HG03378 (cell line): ENCODE data around the gene ANGPTL4.
"Not testable (repeated sequence)": the region's sequence is repeated elsewhere in the genome, so short reads cannot be mapped to it uniquely, and the experiment has no call there.

ENCODE experiments used
- ATAC-seq: cut with Tn5 transposase; IDR thresholded peaks from one replicate; pipeline ENCODE4 v1.9.1; 2021; ENCODE audit warnings: mild to moderate bottlenecking, moderate library complexity; ENCODE audit not compliant: unreplicated experiment

Gene ANGPTL4

DNA sequence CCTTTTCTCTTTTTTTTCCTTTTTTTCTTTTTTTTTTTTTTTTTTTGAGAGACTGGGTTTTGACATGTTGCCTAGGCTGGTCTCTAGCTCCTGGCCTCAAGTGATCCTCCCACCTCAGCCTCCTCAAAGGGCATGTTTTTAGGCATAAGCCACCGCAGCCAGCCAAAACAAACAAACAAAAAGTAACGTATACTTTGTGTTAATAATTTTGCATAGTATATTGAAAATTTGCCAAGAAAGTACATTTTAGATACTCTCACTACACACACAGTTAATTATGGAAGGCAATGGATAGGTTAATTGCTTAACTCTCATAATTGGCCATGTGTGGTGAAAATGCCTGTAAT, 24.6 kb downstream of the ANGPTL4 start:
- no peak for ATAC-seq

DNA sequence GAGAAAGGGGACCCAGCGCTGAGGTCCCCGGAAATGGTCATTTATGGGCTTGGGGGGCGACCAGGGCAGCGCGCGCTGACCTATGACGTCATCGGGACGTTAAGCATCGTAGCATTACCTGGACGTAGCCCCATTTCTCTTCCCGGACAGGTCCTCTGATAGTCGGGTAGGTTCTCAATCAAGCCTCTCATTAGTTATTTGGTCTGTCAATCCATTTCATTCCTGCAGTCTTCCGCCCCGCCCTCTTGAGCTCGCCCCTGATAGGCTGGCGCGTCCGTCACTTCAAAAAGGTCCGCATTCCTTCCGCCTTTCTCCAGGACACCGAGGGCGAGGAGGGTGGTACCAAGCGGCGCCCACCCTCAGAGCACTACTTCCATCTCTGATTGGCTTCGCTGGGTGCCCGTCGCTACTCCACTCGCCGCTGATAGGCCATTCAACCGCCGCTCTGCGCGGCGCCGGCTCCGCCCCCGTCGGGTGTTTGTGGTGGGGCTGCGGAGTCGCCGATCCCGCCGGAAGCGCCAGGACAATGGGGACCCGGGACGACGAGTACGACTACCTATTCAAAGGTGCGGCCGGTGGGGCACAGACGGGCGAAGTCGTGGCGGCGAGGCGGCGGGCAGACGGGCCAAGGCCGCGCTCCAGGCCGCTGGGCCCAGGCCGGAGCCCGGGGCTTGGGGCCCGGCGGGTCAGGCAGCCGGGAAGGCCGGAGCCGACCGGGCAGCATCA, 26.1 kb downstream of the ANGPTL4 start, which contains the start of gene RAB11B:
TSS of gene RAB11B (plus strand) at position 470 of the 726 bp plus-strand sequence. CDS start at position 527, 57 bp downstream.
- peak; percentile 90 for ATAC-seq

DNA sequence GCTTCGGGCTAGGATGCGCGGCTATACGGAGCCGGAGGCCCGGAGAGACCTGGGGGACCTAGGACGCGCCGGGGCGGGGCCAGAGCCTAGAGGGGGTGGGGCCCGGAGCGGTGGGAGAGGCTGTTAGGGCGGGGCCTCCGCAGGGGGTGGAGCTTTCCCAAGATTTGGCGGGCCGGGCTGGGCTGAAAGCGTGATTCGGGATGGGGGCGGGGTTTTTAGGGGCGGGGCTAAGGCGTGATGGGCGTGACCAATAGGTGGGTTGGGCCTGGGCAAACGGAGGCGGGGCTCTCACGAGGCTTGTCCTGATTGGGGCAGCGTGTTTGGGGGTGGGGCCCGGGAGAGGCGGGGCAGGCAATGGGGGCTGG, 26.6 kb downstream of the ANGPTL4 start:
- ATAC-seq = peak; percentile 14

DNA sequence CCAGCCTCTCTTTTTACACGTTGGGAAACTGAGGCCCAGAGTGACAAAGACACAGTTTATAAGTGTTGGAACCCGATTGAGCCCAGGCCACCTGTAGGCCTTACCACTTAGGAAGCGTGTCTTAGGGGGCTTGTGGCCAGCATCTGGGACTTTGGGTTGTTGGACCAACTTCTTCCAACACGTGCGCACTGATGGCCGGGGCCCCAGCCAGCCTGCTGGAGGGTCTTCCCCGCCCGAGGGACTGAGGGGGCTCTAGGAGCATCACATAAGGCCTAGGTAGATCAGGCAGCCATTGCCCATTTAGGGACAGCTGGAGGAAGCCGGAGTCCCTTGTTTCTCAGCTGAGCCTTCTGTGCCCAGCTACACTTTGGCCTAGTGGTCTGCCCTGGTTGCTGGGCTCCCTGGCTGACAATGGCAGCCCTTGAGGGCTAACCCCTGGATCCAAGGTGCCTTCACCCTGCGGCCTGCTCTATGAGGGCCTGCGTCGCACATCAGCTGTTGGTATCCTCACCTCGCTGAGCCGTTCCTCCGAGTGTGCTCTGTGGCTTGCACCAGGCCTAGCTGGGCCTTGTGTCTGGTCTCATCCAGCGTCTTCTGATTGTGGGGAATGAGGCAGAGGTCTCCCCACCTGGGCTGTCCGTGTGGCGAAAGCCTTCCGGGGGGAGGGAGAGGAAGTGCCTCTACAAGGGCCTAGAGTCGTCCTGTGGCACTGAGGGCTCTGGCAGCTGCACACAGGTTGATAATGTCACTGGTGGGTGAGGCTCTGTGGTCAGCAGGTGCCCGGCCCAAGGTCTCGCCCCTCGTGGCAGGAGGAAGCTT, 27.5 kb downstream of the ANGPTL4 start:
- no peak for ATAC-seq

- ATAC-seq = no peak
These were observed 28.1 kb downstream of the ANGPTL4 start for GRCh38 chr19:8392017-8392591.

GRCh38 chr19:8393192-8393870, 29.4 kb downstream of the ANGPTL4 start:
- ATAC-seq = no peak

DNA sequence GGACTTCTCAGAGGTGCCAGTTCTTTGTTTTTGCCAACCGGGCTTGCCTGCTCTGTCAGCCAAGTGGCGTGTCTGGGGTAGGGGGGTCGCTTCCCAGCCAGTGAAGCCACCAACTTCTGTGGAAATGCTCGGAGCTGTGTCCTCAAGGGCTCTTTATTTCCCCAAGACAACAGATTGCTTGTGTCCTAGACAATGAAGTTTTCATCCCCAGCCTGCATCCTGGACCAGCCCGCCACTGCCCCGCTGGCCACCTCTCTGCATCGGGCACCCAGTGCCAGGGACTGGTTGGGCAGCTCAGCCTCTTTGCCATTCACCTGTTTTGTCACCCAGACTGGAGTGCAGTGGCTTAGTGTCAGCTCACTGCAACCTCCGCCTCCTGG, 29.9 kb downstream of the ANGPTL4 start:
- no peak for ATAC-seq

DNA sequence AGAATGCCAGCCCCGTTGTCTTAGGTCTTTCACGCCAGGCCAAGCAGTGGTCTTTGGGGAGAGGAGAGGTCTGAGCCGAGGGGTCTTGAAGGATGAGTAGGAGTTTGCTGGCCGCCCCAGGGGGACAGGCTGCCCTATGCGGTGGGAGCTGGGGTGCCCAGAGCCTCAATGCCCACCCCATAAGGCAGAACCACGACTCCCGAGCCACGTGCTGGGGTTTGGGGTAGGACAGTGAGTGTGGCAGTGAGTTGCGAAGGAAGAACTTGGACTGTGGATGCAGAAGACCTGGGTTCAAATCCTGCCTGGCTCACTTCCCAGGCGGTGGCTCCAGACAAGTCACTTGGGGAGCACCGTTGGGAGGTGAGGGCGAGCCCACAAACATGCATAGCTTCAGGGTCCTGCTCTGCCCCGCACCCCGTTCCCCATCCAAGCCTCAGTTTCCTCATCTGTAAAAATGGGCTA, 31.7 kb downstream of the ANGPTL4 start:
- no peak for ATAC-seq

GRCh38 chr19:8396185-8396562, 32.2 kb downstream of the ANGPTL4 start:
- no peak for ATAC-seq

DNA sequence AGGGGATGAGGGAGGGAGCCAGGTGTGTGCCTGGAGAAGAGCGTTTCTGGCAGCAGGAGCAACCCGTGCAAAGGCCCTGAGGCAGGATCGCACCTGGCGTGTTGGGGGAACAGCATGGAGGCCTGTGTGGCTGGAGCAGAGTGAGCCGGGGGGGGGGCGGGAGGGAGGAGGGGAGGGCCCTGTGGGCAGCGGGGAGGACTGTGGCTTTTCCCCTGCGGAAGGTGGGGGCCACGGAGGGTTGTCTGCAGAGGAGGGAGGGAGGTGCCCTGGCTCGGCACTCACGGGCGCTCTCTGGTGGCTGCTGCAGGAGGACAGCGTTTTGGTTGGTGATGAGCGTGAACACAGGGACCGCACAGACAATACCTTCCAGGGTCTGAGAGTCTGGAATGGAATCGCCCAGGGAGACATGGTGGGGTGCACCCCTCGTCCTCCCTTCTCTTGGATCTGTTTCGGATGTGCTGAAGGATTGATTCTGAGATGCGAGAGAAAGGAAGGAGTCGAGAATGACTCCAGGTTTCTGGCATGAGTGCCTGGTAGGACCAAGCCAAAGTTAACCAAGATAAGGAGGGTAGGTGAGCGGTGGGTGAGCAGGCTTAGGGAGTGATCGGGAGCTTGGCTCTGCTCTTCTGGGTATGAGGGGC, 32.7 kb downstream of the ANGPTL4 start:
- no peak for ATAC-seq

GRCh38 chr19:8397271-8397670, 33.3 kb downstream of the ANGPTL4 start:
- ATAC-seq = no peak

DNA sequence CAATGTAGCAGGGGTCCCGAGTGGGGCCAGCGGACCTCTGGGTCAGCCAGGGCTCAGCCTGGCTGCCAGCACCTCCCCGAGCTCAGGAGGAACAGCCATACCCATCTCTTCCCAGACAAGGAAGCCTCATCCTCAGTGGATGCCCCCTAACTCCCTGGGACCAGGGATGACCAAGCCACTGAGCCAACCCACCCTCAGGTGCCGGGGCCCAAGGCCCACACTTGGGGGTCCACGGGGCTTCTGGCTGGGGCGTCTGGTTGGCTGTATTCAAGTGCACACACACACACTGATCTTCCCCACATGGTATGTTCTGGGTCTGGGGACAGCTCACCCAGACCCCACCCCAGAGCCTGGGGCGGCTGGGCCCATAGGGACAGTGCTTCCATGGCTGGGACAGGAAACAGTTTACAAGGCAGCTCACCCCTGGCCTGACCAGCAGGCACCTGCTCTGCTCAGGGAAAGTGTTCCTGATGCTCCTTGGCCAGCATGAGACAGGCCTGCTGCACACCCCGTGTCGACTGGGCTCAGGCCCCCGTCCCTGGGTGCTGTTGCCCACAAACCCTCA, 33.9 kb downstream of the ANGPTL4 start:
- no peak for ATAC-seq

DNA sequence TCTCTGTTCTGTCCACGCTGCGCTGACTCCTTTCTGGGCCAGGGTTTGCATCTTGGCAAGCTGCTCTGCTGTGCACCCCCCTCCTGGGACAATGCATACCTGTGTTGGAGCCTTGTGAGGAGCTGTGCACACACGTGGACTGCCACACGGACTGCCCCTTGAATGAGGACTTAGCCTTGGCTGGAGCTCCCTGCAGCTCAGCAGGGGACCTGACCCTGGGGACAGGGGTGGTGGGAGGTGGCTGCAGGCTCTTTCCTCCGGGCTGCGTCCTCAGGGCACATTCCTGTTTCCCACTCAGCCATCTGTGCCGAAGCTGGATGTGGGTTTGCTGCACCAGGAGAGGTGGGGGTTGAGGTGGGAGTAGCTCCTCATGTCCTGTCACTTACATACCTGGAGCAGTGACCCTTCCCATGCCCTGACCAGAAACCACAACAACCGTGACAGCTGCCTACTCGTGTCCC, 34.4 kb downstream of the ANGPTL4 start:
- no peak for ATAC-seq

GRCh38 chr19:8399681-8400188, 35.8 kb downstream of the ANGPTL4 start:
- ATAC-seq = no peak

GRCh38 chr19:8401981-8402411, 38.0 kb downstream of the ANGPTL4 start:
- no peak for ATAC-seq

DNA sequence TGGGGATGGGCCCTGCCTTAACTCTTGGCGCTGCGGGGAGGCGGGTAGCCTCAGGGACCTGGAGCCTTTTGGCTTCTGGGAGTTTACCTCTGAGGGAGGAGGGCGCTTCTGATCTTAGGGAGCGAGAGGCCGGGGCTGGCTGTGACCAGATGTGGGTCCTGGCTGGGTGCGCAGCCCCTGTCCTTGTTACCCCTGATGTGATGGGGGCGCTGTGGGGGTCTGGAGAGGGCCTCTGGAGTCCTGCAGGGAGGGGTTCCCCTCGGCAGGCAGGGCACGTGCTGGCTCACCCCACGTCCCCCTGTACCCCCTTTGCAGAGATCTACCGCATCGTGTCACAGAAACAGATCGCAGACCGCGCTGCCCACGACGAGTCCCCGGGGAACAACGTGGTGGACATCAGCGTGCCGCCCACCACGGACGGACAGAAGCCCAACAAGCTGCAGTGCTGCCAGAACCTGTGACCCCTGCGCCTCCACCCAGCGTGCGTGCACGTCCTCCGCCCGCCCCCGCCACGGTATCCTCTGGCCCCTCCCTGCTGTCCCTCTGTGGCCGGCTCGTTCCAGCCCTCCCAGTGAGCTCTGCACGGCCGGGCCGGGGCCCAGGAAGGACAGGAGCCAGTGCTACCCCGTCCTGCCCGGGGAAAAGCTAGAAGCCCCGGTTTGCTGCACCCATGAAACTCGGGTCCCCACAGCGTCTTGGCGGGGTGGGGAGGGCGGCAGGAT, 39.3 kb downstream of the ANGPTL4 start:
- ATAC-seq = no peak

- no peak for ATAC-seq
These were observed 39.8 kb downstream of the ANGPTL4 start for GRCh38 chr19:8403820-8404109.

- no peak for ATAC-seq
These were observed 40.6 kb downstream of the ANGPTL4 start for GRCh38 chr19:8404391-8405151.

GRCh38 chr19:8410718-8411117, 46.8 kb downstream of the ANGPTL4 start:
- not testable (repeated sequence) for ATAC-seq
